Fibroblast of skin of left biceps (primary cell): ENCODE data around the gene CADPS2.

Experiments used
- DNase-seq, 2 experiments: peaks; one replicate each; pipeline ENCODE4 v3.0.0-alpha.2; 2013; ENCODE audit warnings: low read depth in 2 of 2

The CADPS2 gene

GRCh38 chr7:122457325-122457724, 428.9 kb downstream of the CADPS2 start:
- no peak for DNase-seq

GRCh38 chr7:122454776-122455507, 431.3 kb downstream of the CADPS2 start:
- DNase-seq = no peak

- no peak for DNase-seq
Measured at GRCh38 chr7:122453432-122453831, 432.8 kb downstream of the CADPS2 start.

DNA sequence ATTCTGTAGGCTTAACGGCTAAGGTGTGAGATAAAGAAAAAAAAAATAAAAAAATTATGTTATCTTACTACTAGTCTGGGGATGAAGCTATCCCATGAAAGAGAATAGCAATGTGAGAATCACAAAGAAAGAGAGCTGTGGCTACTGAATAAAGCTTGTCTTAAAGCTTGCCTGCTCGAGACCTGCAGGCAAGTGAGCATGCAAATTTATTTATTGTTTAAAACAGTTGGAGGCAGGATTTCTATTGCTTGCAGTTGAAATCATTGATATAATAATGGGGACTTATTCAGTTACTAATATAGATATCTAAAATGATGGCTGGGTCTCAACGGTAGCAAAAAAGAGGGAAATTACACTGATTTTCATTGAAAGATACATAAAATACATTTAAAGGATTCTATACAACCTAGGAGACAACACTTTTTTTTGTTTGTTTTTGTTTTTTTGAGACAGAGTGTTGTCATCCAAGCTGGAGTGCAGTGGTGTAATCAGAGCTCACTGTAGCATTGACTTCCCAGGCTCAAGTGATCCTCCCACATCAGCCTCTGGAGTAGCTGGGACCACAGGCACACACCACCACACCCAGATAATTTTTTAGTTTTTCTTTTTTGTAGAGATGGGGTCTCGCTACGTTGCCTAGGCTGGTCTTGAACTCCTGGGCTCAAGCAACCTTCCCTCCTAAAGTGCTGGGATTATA, 437.2 kb downstream of the CADPS2 start:
- DNase-seq = no peak

DNA sequence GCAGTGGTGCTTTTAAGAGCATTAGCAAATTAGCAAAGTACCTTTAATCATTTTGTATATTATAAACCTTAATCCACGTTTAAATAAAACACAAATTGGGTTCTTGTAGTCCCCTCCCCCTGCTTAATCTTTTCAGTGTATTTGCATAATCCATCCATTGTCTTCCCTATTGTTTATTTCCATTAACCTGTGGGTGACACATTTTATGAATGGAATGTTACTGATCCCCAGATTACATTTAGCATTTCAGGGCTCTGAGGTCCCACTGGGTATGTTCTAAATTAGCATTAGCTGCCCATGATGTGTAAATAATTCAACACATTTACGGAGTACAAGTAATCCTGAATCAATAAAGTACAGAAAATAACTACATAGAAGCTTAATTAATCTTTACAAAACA, 443.3 kb downstream of the CADPS2 start:
- no peak for DNase-seq

GRCh38 chr7:122438492-122438891, 447.8 kb downstream of the CADPS2 start:
- no peak for DNase-seq

GRCh38 chr7:122438006-122438405, 448.3 kb downstream of the CADPS2 start:
- no peak for DNase-seq

GRCh38 chr7:122433765-122434164, 452.5 kb downstream of the CADPS2 start:
- no peak for DNase-seq

GRCh38 chr7:122430710-122431109, 455.6 kb downstream of the CADPS2 start:
- no peak for DNase-seq

DNA sequence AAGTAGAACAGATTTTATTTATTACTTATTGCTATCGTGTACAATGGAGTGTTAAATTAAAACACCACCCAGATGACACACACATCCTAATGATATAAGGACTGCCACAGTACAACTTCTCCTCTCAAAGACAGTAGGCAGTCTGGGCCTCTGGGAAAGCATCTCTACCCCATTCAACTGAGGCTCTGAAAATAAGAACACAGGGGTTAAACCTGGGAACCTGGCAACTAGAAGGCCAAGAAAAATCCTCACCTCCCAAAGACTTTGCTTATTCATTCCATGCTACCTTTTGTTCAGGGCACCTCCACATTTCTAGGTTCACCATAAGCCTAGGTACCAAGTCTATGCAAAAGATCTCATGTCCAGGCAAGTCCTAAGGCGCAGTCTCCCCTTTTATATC, 456.3 kb downstream of the CADPS2 start:
- DNase-seq = no peak

GRCh38 chr7:122425731-122426130, 460.5 kb downstream of the CADPS2 start:
- no peak for DNase-seq

GRCh38 chr7:122423591-122423990, 462.7 kb downstream of the CADPS2 start:
- DNase-seq = no peak

- no peak for DNase-seq
Measured at GRCh38 chr7:122416336-122416735, 469.9 kb downstream of the CADPS2 start.

- DNase-seq = no peak
Measured at GRCh38 chr7:122415510-122415909, 470.8 kb downstream of the CADPS2 start.

DNA sequence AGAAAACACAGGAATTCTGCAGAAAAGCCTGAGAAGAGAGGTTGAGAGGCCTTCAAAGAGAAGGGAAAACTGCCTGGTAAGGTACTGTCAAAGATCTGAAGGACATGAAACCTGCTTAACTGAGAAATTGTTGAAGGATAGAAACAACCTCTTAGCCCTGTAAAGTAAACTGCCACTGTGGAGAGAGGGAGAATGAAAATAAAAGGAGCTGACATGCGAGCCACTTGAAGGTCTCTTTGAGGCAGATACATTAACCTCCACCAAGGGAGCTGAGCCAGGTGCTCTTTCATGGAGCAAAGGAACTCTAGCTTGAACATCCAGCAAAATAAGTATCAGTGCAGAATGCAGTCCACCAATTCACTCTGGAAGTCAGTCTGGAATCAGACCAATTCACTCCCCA, 472.9 kb downstream of the CADPS2 start:
- no peak for DNase-seq

- peak; percentile 4 to 10 for DNase-seq
Measured at GRCh38 chr7:122412883-122413282, 473.4 kb downstream of the CADPS2 start.

GRCh38 chr7:122412441-122412840, 473.8 kb downstream of the CADPS2 start:
- no peak for DNase-seq

DNA sequence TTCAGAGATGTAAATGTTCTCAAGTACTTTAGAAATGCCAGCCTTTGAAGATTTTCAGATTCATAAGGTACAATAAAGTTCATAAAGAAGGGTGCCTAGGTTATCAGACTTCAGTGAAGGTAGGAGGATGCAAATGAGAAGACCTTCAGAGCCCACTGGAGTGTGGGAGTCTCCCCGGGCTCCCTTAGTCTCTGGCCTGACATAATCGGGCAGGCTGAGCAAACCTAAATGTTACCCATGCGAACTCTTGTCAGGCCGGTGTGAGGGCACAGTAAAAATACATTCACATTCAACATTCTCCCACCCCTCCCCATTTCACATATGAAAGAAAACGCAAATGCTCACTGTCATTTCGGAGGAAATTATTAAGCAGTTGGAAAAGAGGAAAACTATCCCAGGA, 479.1 kb downstream of the CADPS2 start:
- no peak for DNase-seq

DNA sequence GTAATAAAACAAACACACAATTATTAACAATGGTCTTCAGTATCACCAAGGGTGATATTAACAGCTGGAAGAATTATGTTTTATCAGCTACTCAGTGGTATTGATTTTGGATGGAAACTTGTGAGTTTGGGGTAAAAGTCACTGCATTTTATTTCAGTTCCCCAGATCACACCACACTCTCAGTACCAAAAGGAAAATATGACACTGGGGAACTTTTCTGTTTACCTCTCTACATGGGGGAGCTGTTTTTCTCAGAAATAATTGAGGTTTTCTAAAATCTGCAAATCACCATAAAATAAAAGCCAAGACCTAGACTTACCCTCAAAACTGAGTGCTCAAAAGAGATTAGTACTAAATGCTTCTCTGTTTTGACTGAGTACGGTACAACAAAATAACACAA, 483.1 kb downstream of the CADPS2 start:
- no peak for DNase-seq

- DNase-seq = no peak
Measured at GRCh38 chr7:122402235-122402634, 484.0 kb downstream of the CADPS2 start.

DNA sequence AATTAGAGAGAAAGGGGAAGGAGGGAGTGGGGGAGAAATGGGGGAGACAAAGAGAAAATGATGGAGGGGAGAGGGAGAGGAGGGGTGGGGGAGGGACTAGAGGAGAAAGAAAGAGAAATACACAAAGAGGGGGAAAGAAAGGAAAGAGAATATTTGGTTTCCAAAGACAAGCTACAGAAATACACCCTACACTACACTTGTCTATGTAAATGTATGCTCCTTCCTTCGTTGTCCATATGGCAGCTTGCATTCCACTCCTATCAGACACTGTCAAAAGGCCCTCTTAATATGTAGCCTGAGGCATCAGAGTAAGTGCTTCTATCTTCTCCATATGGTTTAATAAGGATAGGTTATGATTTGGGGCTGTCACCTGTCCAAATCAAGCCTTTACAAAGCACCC, 488.9 kb downstream of the CADPS2 start:
- no peak for DNase-seq

DNA sequence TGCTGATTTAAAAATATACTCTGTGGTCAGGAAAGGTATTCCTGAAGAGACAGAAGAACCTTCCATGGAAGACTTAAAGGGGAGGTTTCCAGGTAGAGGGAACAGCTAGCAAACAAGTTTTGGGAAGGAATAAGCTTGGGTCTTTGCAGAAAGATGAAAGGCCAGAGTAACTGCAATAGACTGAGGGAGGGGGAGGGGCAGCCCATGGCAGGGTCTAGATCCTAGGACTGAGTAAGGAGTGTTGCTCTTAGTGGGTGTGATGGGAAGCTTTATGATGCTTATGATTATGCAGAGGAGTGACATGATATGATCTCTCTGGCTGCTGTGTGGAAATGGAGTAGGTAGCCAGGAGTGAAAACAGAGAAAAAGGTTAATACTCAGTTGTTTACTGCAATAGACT, 491.7 kb downstream of the CADPS2 start:
- no peak for DNase-seq

DNA sequence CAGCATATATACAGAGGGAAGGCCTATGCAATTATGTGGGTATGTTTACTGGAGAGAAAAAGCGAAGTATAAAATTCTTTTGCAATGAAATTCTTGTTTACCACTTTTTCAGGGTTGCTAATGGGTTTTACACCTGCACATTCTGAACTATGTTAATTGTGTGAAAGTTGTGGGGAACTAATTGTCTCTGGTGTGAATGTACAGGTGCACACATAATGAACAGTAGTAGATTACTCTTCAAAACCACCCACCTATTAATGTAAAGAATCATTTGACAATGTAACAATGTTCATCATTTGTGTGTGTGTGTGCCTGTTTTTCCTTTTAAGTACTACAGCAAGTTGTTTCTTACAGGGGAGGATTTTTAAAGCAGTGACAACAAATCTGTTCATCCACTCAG, 501.7 kb downstream of the CADPS2 start:
- no peak for DNase-seq

GRCh38 chr7:122383934-122384333, 502.3 kb downstream of the CADPS2 start:
- no peak for DNase-seq
